Umbilical cord (tissue), 2 donors: ENCODE data around the gene SETX. TPM values are rescaled to one million over a fixed set of nuclear protein-coding genes. Genes with fewer than 3 reads are reported as not detected.
A peak's percentile ranks its signal among the peaks of the same experiment; 100 is the strongest.
"Not testable (repeated sequence)": the region's sequence is repeated elsewhere in the genome, so short reads cannot be mapped to it uniquely, and the experiment has no call there.

Experiments used
- DNase-seq: peaks from one replicate; pipeline ENCODE4 v3.0.0-alpha.2; 2015; ENCODE audit warnings: low spot score
- total RNA-seq: library from RNA; depleted of rRNA; stranded (reverse); fragments of >200 nt; gene quantifications from one replicate; pipeline ENCODE4 v1.2.3, GENCODE V29; 2014; ENCODE audit warnings: low replicate concordance; ENCODE audit not compliant: insufficient read depth

Gene SETX
- total RNA-seq, 1 donor from 2014 or later = 43.1 TPM

- no peak for DNase-seq
Measured at GRCh38 chr9:132283863-132284262, 70.9 kb downstream of the SETX start.

DNA sequence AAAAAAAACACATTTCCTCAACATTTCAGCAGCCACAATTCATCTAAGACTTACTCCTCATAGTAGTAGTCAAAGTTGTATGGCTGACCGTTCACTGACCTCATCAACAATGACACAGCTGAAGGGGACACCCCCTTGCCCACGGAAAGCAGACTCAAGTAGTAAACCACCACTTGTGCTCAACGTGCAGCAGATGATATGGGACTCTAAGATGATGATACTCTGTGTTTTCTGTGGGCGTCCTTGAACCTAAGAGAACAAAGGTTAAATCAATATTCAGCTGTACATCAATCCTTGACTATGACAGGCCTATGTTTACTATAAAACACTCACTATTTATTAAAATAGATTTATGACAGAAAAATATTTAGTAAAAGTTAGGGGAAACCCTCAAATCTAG is 71.6 kb downstream of the SETX start:
- DNase-seq = no peak

- DNase-seq = no peak
Measured at GRCh38 chr9:132274861-132275260, 79.9 kb downstream of the SETX start.

GRCh38 chr9:132269704-132270516 is 84.9 kb downstream of the SETX start:
- DNase-seq = not testable (repeated sequence)

- DNase-seq = peak; percentile 56
Measured at GRCh38 chr9:132268725-132269352, 85.9 kb downstream of the SETX start.

GRCh38 chr9:132267660-132268059 is 87.1 kb downstream of the SETX start:
- no peak for DNase-seq

DNA sequence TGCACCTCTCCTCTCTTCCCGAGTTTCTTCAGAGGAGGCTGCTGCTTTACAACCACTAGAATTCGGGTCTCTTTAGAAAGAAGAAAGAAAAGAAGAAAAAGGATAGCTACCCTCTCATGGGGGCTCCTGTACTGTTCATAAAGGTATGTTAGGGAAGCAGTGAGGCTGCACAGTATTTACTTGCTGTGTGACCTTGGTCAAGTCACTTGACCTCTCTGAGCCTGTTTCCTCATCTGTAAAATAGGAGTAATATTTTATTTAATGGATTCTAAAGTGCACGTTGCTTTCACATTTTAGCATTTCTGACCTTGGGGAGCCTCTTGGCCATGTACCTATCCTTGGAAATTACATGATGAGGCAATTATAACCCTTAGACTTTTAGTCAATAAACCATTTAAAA is 88.8 kb downstream of the SETX start:
- DNase-seq = no peak

- DNase-seq = no peak
Measured at GRCh38 chr9:132260846-132261245, 93.9 kb downstream of the SETX start.

GRCh38 chr9:132250324-132251262 is 104.2 kb downstream of the SETX start:
- DNase-seq = no peak

- DNase-seq = no peak
Measured at GRCh38 chr9:132249690-132250089, 105.1 kb downstream of the SETX start.

- DNase-seq = no peak
Measured at GRCh38 chr9:132249123-132249522, 105.7 kb downstream of the SETX start.

GRCh38 chr9:132247942-132248341 is 106.8 kb downstream of the SETX start:
- no peak for DNase-seq

- no peak for DNase-seq
Measured at GRCh38 chr9:132245465-132245864, 109.3 kb downstream of the SETX start.

- no peak for DNase-seq
Measured at GRCh38 chr9:132244582-132245455, 110.0 kb downstream of the SETX start.

DNA sequence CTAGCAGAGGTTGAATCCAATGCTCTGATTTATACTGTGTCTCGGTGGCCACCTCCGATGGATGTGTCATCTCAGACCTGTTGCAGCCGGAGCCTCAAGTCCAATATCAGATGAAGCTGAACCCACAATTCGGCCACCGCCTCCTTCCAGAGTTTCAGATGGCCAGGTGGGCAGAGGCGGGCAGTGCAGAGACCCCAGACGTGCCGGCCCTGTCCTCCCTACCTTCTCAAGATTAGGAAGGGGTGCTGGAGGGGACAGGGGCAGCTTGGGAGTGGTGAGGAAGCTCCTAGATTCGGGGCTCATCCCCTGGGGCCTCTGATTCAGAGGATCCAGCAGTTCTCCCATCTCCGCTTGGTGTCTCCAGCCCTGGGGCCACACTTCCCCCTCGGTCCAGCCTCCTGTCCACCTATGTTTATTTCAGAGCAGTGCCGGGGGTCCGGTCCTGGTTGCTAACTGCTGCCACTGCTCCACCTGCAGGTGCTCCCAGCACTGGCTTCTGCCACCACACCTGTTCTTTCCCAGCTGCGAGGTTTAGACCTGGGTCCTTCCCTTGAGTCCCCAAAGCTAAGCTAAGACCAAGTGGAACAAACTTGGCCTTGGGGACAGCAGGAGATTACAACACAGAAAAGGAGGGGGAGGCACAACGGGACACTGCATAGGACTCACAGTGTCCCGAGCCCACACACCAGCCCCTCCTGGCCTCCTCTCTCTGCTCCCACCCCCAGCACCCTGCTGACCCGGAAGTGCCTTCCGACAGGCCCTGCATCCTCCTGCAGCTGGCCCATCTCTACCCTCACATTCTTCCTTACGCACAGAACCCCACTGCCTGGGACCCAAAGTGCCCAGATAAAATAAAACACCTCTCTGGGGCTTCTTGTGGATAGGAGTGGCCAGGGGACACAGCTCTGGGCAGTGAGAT is 111.4 kb downstream of the SETX start:
- no peak for DNase-seq

GRCh38 chr9:132242621-132243155 is 112.1 kb downstream of the SETX start:
- no peak for DNase-seq

DNA sequence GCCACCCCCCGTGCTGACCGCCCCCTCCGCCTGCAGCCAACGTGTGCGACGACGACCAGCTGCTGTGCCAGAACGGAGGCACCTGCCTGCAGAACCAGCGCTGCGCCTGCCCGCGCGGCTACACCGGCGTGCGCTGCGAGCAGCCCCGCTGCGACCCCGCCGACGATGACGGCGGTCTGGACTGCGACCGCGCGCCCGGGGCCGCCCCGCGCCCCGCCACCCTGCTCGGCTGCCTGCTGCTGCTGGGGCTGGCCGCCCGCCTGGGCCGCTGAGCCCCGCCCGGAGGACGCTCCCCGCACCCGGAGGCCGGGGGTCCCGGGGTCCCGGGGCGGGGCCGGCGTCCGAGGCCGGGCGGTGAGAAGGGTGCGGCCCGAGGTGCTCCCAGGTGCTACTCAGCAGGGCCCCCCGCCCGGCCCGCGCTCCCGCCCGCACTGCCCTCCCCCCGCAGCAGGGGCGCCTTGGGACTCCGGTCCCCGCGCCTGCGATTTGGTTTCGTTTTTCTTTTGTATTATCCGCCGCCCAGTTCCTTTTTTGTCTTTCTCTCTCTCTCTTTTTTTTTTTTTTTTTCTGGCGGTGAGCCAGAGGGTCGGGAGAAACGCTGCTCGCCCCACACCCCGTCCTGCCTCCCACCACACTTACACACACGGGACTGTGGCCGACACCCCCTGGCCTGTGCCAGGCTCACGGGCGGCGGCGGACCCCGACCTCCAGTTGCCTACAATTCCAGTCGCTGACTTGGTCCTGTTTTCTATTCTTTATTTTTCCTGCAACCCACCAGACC is 112.8 kb downstream of the SETX start:
- DNase-seq = no peak

DNA sequence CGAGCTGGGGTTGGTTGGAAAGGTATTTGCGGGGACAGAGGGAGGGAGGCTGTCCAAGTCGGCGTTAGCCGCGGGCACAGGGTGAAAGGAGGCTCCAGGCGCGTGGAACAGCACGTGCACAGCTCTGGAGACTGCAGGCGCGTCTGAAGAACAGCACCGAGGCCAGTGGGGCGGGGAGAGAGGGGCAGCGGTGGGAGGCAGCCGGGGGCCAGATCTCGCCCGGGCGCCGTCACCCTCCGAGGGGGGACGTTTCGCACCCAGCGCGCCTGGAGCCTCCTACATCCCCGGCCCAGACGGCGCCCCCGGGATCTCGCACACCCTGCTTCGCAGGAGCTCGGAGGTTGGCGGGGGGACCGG is 113.3 kb downstream of the SETX start:
- DNase-seq = no peak
